Activated T-helper 1 cell treated with anti-CD3 and anti-CD28 coated beads, Interleukin-12 subunit alpha, Interleukin-12 subunit beta, Interleukin-2, Interleukin-4 antibody, amounts not matched to agents 30 ng/mL and 10 ng/mL and 1 ng/mL, durations not matched to agents 14 hours and 24 hours and 36 hours (primary cell): ENCODE measurements around the gene RPA1. TPM values are rescaled to one million over a fixed set of nuclear protein-coding genes. Genes with fewer than 3 reads are reported as not detected.
A peak's percentile ranks its signal among the peaks of the same experiment; 100 is the strongest.

Source experiments
- DNase-seq: peaks from one replicate; pipeline ENCODE4 v3.0.0; 2021; ENCODE audit warnings: low spot score
- H3K27ac Mint-ChIP-seq: one replicate; pipeline ENCODE4 v1.8.0; 2021; ENCODE audit warnings: mild to moderate bottlenecking, mixed read lengths
- H3K27me3 Mint-ChIP-seq: one replicate; pipeline ENCODE4 v1.8.0; 2022; ENCODE audit warnings: mild to moderate bottlenecking, moderate library complexity, mixed read lengths; ENCODE audit not compliant: insufficient read depth
- H3K36me3 Mint-ChIP-seq: one replicate; pipeline ENCODE4 v1.8.0; 2021; ENCODE audit warnings: low read depth, mixed read lengths
- H3K4me1 Mint-ChIP-seq: one replicate; pipeline ENCODE4 v1.8.0; 2021; ENCODE audit warnings: low read depth, mixed read lengths
- H3K4me3 Mint-ChIP-seq: one replicate; pipeline ENCODE4 v1.8.0; 2021; ENCODE audit warnings: mild to moderate bottlenecking, moderate library complexity, mixed read lengths
- H3K9me3 Mint-ChIP-seq: one replicate; pipeline ENCODE4 v1.8.0; 2021; ENCODE audit warnings: mixed read lengths
- intact Hi-C: fragments of 100-400 bp; cut with micrococcal nuclease; formaldehyde crosslinking; loops from one replicate; pipeline ENCODE4 v1.15.1; 2024
- total RNA-seq: library from RNA; stranded (reverse); gene quantifications from 2 replicates; pipeline ENCODE4 v1.2.3, GENCODE V29; 2022

The RPA1 gene
- total RNA-seq, result 266 and 269 TPM in 2 replicates

DNA sequence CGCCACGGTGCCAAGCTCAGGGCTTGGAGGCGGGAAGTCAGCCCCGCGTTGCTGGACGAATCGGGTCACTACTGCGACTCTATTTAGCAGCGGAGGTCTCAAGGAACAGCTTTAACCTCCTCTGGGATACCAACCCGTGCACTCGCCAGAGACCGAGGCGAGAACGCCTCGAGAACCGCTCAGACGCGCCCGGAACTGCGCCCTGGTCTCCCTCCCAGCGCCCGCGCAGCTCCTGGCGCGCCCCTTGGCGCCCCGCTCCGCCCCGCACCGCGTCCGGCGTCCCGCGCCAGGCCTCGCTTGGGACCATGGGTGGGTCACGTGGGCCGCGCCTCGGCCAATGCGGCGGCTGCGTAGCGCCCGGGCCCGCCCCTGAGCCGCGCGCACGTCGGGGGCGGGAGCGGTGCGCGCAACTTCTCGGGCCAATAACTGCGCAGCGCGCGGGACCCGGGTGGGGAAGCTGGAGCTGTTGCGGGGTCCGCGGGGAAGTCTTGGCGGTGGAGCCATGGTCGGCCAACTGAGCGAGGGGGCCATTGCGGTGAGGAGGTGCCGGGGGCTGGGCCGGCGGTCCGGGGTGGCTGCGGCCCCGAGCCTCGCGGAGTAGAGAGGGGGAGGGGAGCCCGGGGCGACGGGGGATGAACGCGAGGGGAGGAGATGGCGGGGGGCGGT lies at the start of gene RPA1, which contains the start of gene SMYD4:
RPA1 (plus strand) TSS at position 414 of the 666 bp plus-strand sequence; CDS start at position 503, 89 bp downstream.
SMYD4 (minus strand) TSS at position 311 of the 666 bp plus-strand sequence. CDS start 1,908 bp downstream, outside the sequence.
- peaks cover 50% of the 10 kb centered on the region for H3K4me1 Mint-ChIP-seq
- peaks cover 31% of the 10 kb centered on the region for H3K36me3 Mint-ChIP-seq
- H3K27ac Mint-ChIP-seq, result peak within 1 kb of the TSS; percentile 90
- peak within 1 kb of the TSS; percentile 92 for H3K4me3 Mint-ChIP-seq
- DNase-seq, result peak; percentile 91
- no peaks in the 10 kb centered on the region for H3K9me3 Mint-ChIP-seq
- intact Hi-C loops, result loop anchor here (1.0 to 5.0 kb wide), 4 partner anchors 112 to 563 kb away; partner anchors contain the start of genes DPH1 and RILP
- no peaks in the 10 kb centered on the region for H3K27me3 Mint-ChIP-seq

DNA sequence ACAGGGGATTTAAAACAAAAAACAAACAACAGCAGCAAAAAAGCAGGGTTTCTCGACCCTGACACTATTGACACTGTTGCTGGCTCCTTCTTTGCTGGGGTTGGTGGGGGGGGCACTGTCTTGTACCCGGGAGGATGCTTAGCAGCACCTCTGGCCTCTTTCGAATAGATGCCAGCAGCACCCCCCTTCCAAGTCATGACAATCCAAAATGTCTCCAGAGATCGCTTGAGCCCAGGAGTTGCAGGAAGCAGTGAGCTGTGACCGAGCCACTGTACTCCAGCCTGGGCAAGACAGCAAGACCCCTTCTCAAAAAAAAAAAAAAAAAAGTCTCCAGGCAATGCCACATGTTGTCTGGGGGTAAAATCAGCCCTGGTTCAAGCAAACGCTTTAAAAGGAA lies 47.6 kb upstream of the RPA1 start:
- intact Hi-C loops, result no loop called here
- Mint-ChIP-seq H3K4me3 (no peak overlapping the region), H3K36me3 (peaks cover 45% of the 10 kb centered on the region), H3K27ac (no peak overlapping the region), H3K9me3 (no peaks in the 10 kb centered on the region), H3K27me3 (no peaks in the 10 kb centered on the region), H3K4me1 (peaks cover 10% of the 10 kb centered on the region)
- no peak for DNase-seq

DNA sequence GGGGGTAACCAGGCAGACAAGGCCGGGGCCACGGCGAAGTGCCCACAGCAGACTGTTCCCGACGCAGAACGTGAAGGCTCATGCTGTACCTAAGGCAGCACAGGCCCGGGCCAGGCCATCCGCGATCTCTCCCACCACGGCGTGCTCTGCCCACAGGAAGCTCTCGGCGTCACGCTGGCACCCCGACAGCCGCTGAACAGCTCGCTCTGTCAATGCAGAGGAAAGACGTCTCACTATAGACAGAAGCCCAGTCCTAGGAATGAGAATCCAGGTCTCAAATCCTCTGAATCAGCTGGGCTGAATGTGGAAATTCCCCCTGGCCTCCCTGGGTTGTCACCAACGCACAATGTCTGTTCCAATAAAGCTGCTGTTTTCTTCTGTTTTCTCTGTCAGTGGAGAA lies 46.5 kb upstream of the RPA1 start:
- peaks cover 44% of the 10 kb centered on the region for H3K36me3 Mint-ChIP-seq
- no peaks in the 10 kb centered on the region for H3K9me3 Mint-ChIP-seq
- no peak for DNase-seq
- no peak overlapping the region for H3K4me3 Mint-ChIP-seq
- peaks cover 10% of the 10 kb centered on the region for H3K4me1 Mint-ChIP-seq
- H3K27me3 Mint-ChIP-seq, result no peaks in the 10 kb centered on the region
- intact Hi-C loops, result no loop called here
- H3K27ac Mint-ChIP-seq, result peak overlapping the region; percentile 44

DNA sequence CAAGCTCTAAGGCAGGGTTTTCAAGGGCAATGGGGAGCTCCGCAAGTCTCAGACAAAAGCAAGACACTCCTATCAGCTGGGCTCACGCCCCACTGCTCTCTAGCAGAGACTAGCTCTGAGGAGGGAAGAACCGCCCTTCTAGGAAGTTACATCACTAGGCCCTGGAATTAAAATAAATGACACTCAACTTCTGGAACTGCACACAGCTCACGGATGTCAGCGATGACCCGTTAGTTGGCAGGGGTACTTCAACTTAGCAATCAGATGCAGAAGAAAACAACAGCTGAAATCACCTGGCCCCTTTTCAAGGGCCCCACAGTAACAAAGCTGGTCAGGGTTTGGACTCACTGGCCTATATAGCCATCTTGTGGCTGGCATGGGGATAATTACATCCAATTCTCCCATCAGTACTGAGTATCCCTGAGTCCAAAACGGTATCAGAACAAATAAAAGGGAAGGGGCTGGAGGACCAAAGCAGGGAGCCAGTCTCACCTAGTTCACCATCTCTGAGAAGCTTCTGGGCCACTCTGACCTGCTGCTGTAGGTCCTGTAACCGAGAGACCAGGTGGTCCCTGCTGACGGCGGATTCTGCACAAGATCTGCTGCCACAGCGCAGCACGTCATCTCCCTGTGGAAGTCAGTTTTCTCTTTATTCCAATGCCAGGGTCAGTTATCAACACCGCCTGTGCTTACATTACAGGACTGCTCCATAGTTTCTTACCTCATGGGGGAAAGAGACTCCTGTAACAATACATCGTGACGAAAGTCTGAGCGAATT lies 45.8 kb upstream of the RPA1 start:
- peak overlapping the region; percentile 44 for H3K27ac Mint-ChIP-seq
- peaks cover 10% of the 10 kb centered on the region for H3K4me1 Mint-ChIP-seq
- H3K9me3 Mint-ChIP-seq, result no peaks in the 10 kb centered on the region
- no peaks in the 10 kb centered on the region for H3K27me3 Mint-ChIP-seq
- H3K36me3 Mint-ChIP-seq, result peaks cover 44% of the 10 kb centered on the region
- DNase-seq, result no peak
- intact Hi-C loops, result loop anchor here (1.0 kb wide), 2 partner anchors 64 to 115 kb away; no protein-coding TSS in a partner anchor
- no peak overlapping the region for H3K4me3 Mint-ChIP-seq

DNA sequence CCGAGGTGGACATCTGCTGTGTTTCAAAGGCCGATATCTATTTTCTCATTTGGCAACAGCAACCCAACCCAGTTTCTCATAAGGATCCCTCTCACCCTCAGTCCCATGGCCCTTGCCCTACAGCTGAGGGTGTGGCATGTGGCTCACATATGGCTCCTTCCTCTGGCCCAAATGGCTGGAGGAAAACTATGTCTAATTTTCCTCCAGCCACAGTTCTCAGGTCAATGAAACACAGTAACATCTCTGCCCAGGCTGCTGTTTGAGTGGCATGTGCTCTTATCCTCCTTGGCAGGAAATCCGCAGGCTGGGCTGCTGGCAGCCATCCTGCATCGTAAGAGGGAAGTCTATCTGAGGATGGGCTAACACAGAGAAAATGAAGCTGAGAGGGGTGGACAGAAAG lies 43.9 kb upstream of the RPA1 start:
- Mint-ChIP-seq H3K27ac (no peak overlapping the region), H3K27me3 (no peaks in the 10 kb centered on the region), H3K4me3 (no peak overlapping the region), H3K9me3 (no peaks in the 10 kb centered on the region), H3K4me1 (peaks cover 10% of the 10 kb centered on the region), H3K36me3 (peaks cover 38% of the 10 kb centered on the region)
- DNase-seq, result no peak
- intact Hi-C loops, result no loop called here

DNA sequence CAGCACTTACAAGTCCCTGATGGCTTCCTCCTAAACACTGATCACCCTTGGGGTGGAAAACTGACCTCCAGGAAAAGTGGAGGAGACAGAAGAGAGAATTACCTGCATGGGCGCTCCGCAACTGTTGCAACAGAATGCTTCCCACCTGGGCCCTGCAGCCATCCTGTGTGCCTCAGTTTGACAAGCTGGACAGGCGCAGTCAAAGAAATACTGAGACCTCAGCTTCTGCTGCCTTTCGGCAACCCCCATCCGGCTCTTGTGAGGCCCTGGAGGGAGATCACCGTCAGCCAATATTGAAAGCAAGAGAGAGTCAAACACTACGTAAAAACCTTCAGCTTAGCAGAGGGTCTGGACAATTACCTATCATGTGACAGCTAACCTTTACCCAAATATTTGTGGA lies 43.1 kb upstream of the RPA1 start:
- DNase-seq, result no peak
- Mint-ChIP-seq H3K36me3 (peaks cover 37% of the 10 kb centered on the region), H3K27ac (no peak overlapping the region), H3K4me1 (peaks cover 10% of the 10 kb centered on the region), H3K27me3 (no peaks in the 10 kb centered on the region), H3K4me3 (no peak overlapping the region), H3K9me3 (no peaks in the 10 kb centered on the region)
- intact Hi-C loops, result no loop called here

DNA sequence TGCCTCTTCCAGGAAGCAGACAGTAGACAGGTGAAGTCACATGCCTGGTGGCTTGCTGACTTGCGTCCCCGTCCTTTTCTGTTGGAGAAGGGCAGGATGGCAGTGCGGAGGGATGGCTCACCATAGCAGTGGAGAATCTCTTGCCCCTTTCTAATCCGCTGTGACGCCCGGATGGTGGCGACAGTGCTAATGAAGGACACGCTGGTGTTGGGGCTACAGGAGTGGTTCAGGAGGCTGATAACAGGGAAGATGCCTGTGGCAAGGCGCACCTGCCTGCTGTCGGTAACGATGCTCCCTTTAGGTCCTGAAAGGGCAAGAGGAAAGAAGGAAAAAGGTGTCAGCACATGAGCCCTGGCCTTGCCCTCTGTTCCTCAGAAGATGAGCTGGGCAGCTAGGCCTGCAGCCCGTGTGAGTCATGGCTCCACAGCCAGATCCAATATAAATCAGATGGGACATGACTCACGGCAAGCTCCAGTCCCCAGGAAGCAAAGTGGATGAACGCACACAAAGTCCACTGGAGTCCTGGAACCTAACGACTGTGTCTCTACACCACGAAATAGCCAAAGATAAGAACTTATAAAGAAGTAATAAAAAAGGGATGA lies 42.4 kb upstream of the RPA1 start:
- DNase-seq, result no peak
- H3K9me3 Mint-ChIP-seq, result no peaks in the 10 kb centered on the region
- H3K27ac Mint-ChIP-seq, result no peak overlapping the region
- no peak overlapping the region for H3K4me3 Mint-ChIP-seq
- H3K4me1 Mint-ChIP-seq, result peaks cover 10% of the 10 kb centered on the region
- intact Hi-C loops, result no loop called here
- H3K36me3 Mint-ChIP-seq, result peaks cover 30% of the 10 kb centered on the region
- H3K27me3 Mint-ChIP-seq, result no peaks in the 10 kb centered on the region

DNA sequence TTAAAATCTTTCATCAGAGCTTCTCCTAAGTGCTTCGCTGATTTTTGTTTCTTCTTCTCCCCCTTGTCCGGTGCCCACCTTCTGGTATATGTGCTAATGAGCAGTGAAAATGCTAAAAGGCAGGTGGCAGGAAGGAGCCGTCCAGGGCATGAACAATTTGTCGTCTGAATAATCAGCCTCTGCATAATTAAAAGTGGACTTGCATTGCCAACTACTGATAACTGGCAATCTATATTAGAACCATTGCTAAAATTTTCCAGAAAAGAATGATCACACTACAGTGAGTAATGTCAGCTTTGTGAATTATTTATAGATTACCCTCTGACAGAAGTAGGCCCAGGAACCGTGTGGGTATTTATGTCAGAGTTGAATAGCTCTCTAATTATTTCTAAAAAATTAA lies 39.9 kb upstream of the RPA1 start:
- Mint-ChIP-seq H3K36me3 (peaks cover 14% of the 10 kb centered on the region), H3K4me1 (no peaks in the 10 kb centered on the region)
- intact Hi-C loops, result no loop called here

DNA sequence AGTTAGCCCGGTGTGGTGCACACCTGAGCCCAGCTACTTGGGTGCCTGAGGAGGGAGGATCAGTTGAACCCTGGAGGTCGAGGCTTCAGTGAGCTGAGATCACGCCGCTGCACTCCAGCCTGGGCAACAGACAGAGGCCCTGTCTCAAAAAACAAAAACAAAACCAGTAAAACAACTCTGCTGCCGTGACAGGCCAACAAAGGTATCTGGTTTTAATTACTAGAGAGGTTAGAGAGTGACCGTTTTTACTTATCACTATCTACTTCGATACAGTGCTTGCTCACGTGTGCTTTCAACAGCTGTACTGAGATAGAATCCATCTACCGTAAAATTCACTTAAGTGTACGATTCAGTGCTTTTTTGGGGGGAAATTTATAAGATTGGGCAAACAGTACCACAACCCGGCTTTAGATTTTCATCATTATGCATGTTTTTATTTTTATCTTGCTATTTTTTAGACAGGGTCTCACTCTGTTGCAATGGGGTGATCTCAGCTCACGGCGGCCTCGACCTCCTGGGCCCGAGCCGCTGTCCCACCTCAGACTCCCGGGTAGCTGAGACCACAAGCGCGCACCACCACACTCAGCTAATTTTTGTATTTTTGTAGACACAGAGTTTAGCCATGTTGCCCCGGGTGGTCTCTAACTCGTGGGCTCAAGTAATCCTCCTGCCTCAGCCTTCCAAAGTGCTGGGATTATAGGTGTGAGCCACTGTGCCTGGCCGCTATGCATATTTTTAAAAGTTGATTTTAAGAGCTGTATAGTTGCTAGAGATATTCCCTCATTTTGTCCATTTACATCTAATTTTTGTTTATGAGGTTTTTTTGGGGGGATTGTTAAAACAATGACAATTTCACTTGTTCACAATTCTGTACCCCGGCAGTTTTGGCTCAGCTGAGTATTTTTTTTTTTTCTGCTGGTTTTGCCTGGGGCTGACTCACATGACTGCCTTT lies 37.0 kb upstream of the RPA1 start:
- Mint-ChIP-seq H3K27me3 (no peaks in the 10 kb centered on the region), H3K36me3 (peaks cover 4% of the 10 kb centered on the region), H3K9me3 (no peaks in the 10 kb centered on the region), H3K27ac (no peak overlapping the region), H3K4me1 (peaks cover 9% of the 10 kb centered on the region), H3K4me3 (no peak overlapping the region)
- DNase-seq, result no peak
- intact Hi-C loops, result no loop called here

More for the DNA sequence above, 39.9 kb upstream of the RPA1 start:
- Mint-ChIP-seq H3K27ac (no peak overlapping the region), H3K27me3 (no peaks in the 10 kb centered on the region), H3K4me3 (no peak overlapping the region), H3K9me3 (no peaks in the 10 kb centered on the region)
- no peak for DNase-seq

DNA sequence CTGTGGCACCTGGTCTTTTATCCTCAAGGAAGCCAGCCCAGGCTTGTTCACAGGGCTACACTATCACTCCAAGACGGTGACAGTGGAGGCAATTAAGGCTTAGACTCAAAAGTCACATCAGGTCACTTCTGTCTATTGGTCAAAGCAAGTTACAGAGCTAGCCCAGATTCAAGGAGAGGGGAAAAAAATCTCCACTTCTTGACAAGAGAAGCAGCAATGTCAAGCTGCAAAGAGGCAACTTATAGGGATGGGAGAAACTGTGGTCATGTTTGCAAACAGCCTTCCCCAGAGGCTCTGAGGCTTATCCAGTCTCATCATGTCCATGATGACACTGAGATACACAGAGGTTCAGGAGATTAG lies 36.4 kb upstream of the RPA1 start:
- Mint-ChIP-seq H3K4me3 (no peak overlapping the region), H3K27me3 (no peaks in the 10 kb centered on the region), H3K4me1 (peaks cover 9% of the 10 kb centered on the region), H3K27ac (no peak overlapping the region), H3K9me3 (no peaks in the 10 kb centered on the region), H3K36me3 (peaks cover 4% of the 10 kb centered on the region)
- DNase-seq, result no peak
- intact Hi-C loops, result no loop called here

DNA sequence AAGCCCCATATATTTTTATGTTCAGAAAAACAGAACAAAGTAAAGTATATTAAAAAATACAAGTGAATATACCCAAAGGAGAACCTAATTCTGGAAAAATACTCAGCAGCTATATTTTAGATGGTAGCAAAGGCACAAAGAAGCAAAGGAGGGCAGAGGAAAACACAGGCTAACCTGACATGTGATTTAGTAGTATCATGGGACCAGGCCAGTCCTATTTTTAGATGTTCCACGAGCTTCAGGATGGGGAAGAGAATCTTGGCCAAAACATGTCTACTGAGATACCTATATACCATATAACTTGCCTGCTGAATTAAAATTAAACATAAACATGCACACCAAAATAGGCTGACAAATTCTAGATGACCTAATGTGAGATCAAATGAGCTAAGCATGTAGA lies 33.0 kb upstream of the RPA1 start:
- peaks cover 9% of the 10 kb centered on the region for H3K36me3 Mint-ChIP-seq
- intact Hi-C loops, result no loop called here
- no peak overlapping the region for H3K4me3 Mint-ChIP-seq
- H3K27me3 Mint-ChIP-seq, result no peaks in the 10 kb centered on the region
- H3K9me3 Mint-ChIP-seq, result no peaks in the 10 kb centered on the region
- no peak for DNase-seq
- H3K27ac Mint-ChIP-seq, result no peak overlapping the region
- H3K4me1 Mint-ChIP-seq, result peaks cover 9% of the 10 kb centered on the region

DNA sequence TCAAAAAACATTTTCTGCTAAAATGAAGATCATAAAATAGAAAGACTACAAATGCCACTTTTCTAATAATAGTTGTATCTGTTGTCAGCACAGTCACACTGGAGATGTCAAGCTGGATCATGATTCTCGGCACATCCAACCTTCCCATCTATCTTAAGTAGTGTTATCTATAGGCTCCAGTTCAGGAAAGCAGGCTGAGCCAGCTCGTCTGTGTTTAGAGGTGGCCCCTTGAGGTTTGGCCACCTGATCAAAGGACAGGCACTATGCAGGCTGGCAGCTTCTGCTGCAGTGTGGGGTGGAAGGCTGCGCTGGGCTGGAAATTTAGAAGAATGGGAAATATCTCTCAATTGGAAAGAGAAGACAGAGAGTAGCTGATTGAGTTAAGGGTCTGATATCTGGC lies 32.5 kb upstream of the RPA1 start:
- Mint-ChIP-seq H3K4me1 (peaks cover 9% of the 10 kb centered on the region), H3K27me3 (no peaks in the 10 kb centered on the region), H3K27ac (peak overlapping the region; percentile 40), H3K9me3 (no peaks in the 10 kb centered on the region), H3K36me3 (peaks cover 9% of the 10 kb centered on the region), H3K4me3 (no peak overlapping the region)
- DNase-seq, result no peak
- intact Hi-C loops, result no loop called here
